Fibroblast of lung (primary cell): ENCODE results near the gene IFIT2. TPM values are rescaled to one million over a fixed set of nuclear protein-coding genes. Genes with fewer than 3 reads are reported as not detected.

Experiments
- DNase-seq, 2 donors: peaks; one replicate each; pipeline versions ENCODE4 v3.0.0 to v3.0.0-alpha.2; 2010; ENCODE audit warnings: low read depth in 2 of 2
- H2AFZ ChIP-seq: 2 replicates; pipeline ENCODE4 v1.5.1; 2012; ENCODE audit warnings: low read length, control low read depth, inconsistent platforms
- H3K27ac ChIP-seq: 2 replicates; pipeline ENCODE4 v1.5.1; 2011; ENCODE audit warnings: low read length, control low read depth; ENCODE audit not compliant: insufficient read depth
- H3K27me3 ChIP-seq: 2 replicates; pipeline ENCODE4 v1.5.1; 2011; ENCODE audit warnings: mild to moderate bottlenecking, low read length; ENCODE audit not compliant: control insufficient read depth, insufficient read depth
- H3K36me3 ChIP-seq: 2 replicates; pipeline ENCODE4 v1.5.1; 2011; ENCODE audit warnings: low read length; ENCODE audit not compliant: control insufficient read depth, insufficient read depth
- H3K4me1 ChIP-seq: 2 replicates; pipeline ENCODE4 v1.5.1; 2011; ENCODE audit warnings: low read length; ENCODE audit not compliant: control insufficient read depth, insufficient read depth; ENCODE audit errors: extremely low read depth
- H3K4me2 ChIP-seq: 2 replicates; pipeline ENCODE4 v1.5.1; 2011; ENCODE audit warnings: low read length, control low read depth; ENCODE audit not compliant: insufficient read depth; ENCODE audit errors: extremely low read depth
- H3K4me3 ChIP-seq, 4 experiments: fragments of 200-600 bp in 1 of 4; sonication (generic) in 1 of 4; replicated peaks in 1 of 4; 2 replicates each; pipeline ENCODE4 v1.5.1; 2011 to 2016; ENCODE audit warnings: low read length in 4 of 4, low read depth in 3 of 4, mild to moderate bottlenecking in 3 of 4, control low read depth in 2 of 4, inconsistent platforms in 1 of 4, mixed read lengths in 1 of 4; ENCODE audit not compliant: insufficient read depth in 1 of 4; ENCODE audit errors: control extremely low read depth in 1 of 4
- H3K79me2 ChIP-seq: 2 replicates; pipeline ENCODE4 v1.5.1; 2012; ENCODE audit warnings: mild to moderate bottlenecking, low read length, inconsistent platforms; ENCODE audit not compliant: control insufficient read depth, insufficient read depth
- H3K9ac ChIP-seq: 2 replicates; pipeline ENCODE4 v1.5.1; 2011; ENCODE audit warnings: mild to moderate bottlenecking, low read length, control low read depth; ENCODE audit not compliant: insufficient read depth
- H3K9me3 ChIP-seq: 2 replicates; pipeline ENCODE4 v1.5.1; 2012; ENCODE audit warnings: low read depth, low read length; ENCODE audit not compliant: control insufficient read depth, insufficient read depth
- H4K20me1 ChIP-seq: 2 replicates; pipeline ENCODE4 v1.5.1; 2011; ENCODE audit warnings: low read length; ENCODE audit not compliant: control insufficient read depth, insufficient read depth; ENCODE audit errors: extremely low read depth
- EZH2 ChIP-seq: IDR thresholded peaks from 2 replicates; pipeline ENCODE4 v1.5.1; 2012; ENCODE audit warnings: low read length, control low read depth, mild to moderate bottlenecking; ENCODE audit errors: missing control alignments
- polyA plus RNA-seq, 2 donors: library from polyadenylated mRNA; depleted of rRNA in 1 of 2; stranded (reverse) in 1 of 2; unstranded in 1 of 2; fragments of >200 nt; gene quantifications; 2 replicates each; pipeline ENCODE4 v1.2.1, GENCODE V29; 2011 to 2012; ENCODE audit warnings: missing spikeins in 1 of 2
- total RNA-seq: library from RNA; depleted of rRNA; stranded (reverse); fragments of >200 nt; gene quantifications from 2 replicates; pipeline ENCODE4 v1.2.1, GENCODE V29; 2014
- TF ChIP-seq, protein P1 (sequence below), 2 donors: IDR thresholded peaks in 1 of 2; conservative IDR thresholded peaks in 1 of 2; 1 replicate in 1 of 2; 2 replicates in 1 of 2; pipeline ENCODE4 v1.5.1; 2011 to 2012; ENCODE audit warnings: low read length in 2 of 2, control low read depth in 1 of 2, inconsistent platforms in 1 of 2, low read depth in 1 of 2, mild to moderate bottlenecking in 1 of 2

The IFIT2 gene
- total and polyA plus RNA-seq, 2 donors (not counting 1 experiment from before 2014, with no cell fraction given), result 12.1 to 21.6 TPM

DNA sequence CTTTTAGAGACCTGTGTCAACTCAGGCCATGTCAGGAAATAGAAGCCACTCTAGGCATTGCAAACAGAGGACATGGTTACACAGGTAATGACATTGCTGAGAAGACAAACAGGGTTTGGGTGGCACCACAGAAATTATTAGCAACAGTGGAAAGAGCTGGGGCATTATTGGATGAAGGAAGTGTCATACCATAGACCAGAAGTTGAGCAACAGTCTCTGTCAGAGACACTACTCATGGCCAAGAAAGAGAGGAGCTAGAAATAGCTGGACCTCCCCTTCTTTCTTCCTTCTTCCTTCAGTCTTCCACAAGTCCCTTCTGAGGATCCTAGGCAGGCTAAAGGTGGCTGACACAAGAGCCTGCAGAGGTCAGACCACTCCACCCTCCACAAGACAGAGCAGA, 46.1 kb upstream of the IFIT2 start:
- DNase-seq, result no peak
- Histone ChIP-seq H3K27ac (no peak overlapping the region), H3K4me3 (no peak overlapping the region), H2AFZ (no peak overlapping the region), H4K20me1 (no peaks in the 10 kb centered on the region), H3K4me2 (no peak overlapping the region), H3K9ac (no peak overlapping the region), H3K4me1 (peaks cover 4% of the 10 kb centered on the region), H3K79me2 (peaks cover 3% of the 10 kb centered on the region), H3K27me3 (no peaks in the 10 kb centered on the region), H3K9me3 (no peaks in the 10 kb centered on the region), H3K36me3 (no peaks in the 10 kb centered on the region)
- no peak for TF ChIP-seq EZH2
- TF ChIP-seq, protein P1, sequence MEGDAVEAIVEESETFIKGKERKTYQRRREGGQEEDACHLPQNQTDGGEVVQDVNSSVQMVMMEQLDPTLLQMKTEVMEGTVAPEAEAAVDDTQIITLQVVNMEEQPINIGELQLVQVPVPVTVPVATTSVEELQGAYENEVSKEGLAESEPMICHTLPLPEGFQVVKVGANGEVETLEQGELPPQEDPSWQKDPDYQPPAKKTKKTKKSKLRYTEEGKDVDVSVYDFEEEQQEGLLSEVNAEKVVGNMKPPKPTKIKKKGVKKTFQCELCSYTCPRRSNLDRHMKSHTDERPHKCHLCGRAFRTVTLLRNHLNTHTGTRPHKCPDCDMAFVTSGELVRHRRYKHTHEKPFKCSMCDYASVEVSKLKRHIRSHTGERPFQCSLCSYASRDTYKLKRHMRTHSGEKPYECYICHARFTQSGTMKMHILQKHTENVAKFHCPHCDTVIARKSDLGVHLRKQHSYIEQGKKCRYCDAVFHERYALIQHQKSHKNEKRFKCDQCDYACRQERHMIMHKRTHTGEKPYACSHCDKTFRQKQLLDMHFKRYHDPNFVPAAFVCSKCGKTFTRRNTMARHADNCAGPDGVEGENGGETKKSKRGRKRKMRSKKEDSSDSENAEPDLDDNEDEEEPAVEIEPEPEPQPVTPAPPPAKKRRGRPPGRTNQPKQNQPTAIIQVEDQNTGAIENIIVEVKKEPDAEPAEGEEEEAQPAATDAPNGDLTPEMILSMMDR (conservative IDR thresholded peaks at IDR 0.05 in 1 of 2, IDR thresholded peaks at IDR 0.05 in 1 of 2; ENCODE audit: low read depth in 1 of 2, low read length in 2 of 2), result no peak

DNA sequence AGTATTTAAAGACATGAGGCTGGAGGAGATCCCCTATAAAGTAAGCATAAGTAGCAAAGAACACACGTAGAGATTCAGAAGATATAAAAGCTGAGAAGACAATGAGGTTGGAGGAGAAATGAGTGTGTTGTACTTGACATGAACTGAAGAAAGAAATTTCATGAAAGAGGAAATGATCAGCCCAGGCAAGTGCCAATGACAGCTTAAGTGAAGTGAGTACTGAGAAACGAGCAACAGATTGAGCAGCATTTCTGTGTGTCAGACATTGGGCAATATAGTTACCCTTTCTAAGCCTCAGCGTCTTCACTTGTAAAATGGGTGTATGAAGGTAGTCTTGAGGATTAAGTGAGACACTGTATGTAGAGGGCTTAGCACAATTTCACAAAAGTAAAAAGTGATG, 45.5 kb upstream of the IFIT2 start:
- no peak for DNase-seq
- Histone ChIP-seq H3K9ac (no peak overlapping the region), H3K27ac (no peak overlapping the region), H3K9me3 (no peaks in the 10 kb centered on the region), H3K4me1 (peaks cover 6% of the 10 kb centered on the region), H4K20me1 (no peaks in the 10 kb centered on the region), H3K79me2 (no peaks in the 10 kb centered on the region), H3K36me3 (no peaks in the 10 kb centered on the region), H3K4me3 (no peak overlapping the region), H3K27me3 (no peaks in the 10 kb centered on the region), H3K4me2 (no peak overlapping the region), H2AFZ (no peak overlapping the region)
- TF ChIP-seq, protein P1 (conservative IDR thresholded peaks at IDR 0.05 in 1 of 2, IDR thresholded peaks at IDR 0.05 in 1 of 2; ENCODE audit: low read depth in 1 of 2, low read length in 2 of 2), result no peak
- no peak for TF ChIP-seq EZH2

DNA sequence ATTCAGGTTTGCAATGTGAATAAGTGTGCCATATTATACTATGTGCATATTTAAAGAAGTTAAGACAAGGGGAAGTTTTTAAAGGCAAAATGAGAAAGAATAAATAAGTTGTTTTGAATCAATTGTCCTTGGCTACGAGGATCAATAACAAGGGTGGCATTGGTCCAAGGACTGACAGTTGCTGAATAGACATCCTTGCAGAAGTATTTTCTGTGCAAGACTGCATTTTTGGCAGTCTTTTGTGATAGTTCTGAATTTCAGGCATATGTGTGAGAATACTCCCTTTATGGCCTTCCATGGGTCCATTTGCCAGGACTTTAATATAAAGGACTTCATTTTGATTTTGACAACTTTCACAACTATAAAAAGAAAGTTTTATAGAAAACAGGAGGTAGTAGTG, 44.9 kb upstream of the IFIT2 start:
- Histone ChIP-seq H3K9me3 (no peaks in the 10 kb centered on the region), H2AFZ (no peak overlapping the region), H3K4me2 (no peak overlapping the region), H3K9ac (no peak overlapping the region), H3K36me3 (no peaks in the 10 kb centered on the region), H3K4me3 (no peak overlapping the region), H4K20me1 (no peaks in the 10 kb centered on the region), H3K27me3 (no peaks in the 10 kb centered on the region), H3K4me1 (peaks cover 6% of the 10 kb centered on the region), H3K79me2 (no peaks in the 10 kb centered on the region), H3K27ac (no peak overlapping the region)
- no peak for TF ChIP-seq EZH2
- TF ChIP-seq, protein P1 (conservative IDR thresholded peaks at IDR 0.05 in 1 of 2, IDR thresholded peaks at IDR 0.05 in 1 of 2; ENCODE audit: low read depth in 1 of 2, low read length in 2 of 2), result no peak
- DNase-seq, result no peak
